H54 (cell line): Measurements from ENCODE around the gene FETUB.

Source experiments
- DNase-seq: peaks from one replicate; pipeline ENCODE4 v3.0.0; 2011; ENCODE audit warnings: low spot score, mixed read lengths; ENCODE audit not compliant: insufficient read length
- FAIRE-seq: peaks from 3 replicates; lab custom pipeline; 2011; peaks lifted over from hg19 to GRCh38; lab: Jason Lieb, UNC
- POLR2A ChIP-seq: IDR thresholded peaks from 2 replicates; pipeline ENCODE4 v1.6.1; 2011; ENCODE audit warnings: low read depth, mild to moderate bottlenecking, low read length

The FETUB gene

GRCh38 chr3:186635532-186635931 is 4.7 kb upstream of the FETUB start:
- FAIRE-seq (no peak), DNase-seq (no peak)
- TF ChIP-seq POLR2A: no peak

GRCh38 chr3:186636536-186636935 is 3.7 kb upstream of the FETUB start:
- no peak for TF ChIP-seq POLR2A
- DNase-seq (no peak), FAIRE-seq (no peak)

GRCh38 chr3:186637686-186638085 is 2.5 kb upstream of the FETUB start:
- DNase-seq (no peak), FAIRE-seq (no peak)
- TF ChIP-seq POLR2A: no peak

- FAIRE-seq (no peak), DNase-seq (no peak)
- TF ChIP-seq POLR2A: no peak
These were observed 1.9 kb upstream of the FETUB start for GRCh38 chr3:186638259-186638658.

- peak; percentile 80 for FAIRE-seq
- no peak for TF ChIP-seq POLR2A
- DNase-seq: peak; percentile 74
These were observed 247 bp downstream of the FETUB start for GRCh38 chr3:186640473-186640818.

- no peak for FAIRE-seq
- DNase-seq: no peak
- no peak for TF ChIP-seq POLR2A
These were observed 730 bp downstream of the FETUB start for GRCh38 chr3:186640929-186641328.

- DNase-seq (no peak), FAIRE-seq (no peak)
- TF ChIP-seq POLR2A: no peak
These were observed 1.8 kb downstream of the FETUB start for GRCh38 chr3:186642014-186642413.

- TF ChIP-seq POLR2A: no peak
- FAIRE-seq: no peak
- no peak for DNase-seq
These were observed 3.3 kb downstream of the FETUB start for GRCh38 chr3:186643493-186643892.

- FAIRE-seq (no peak), DNase-seq (no peak)
These were observed 4.5 kb downstream of the FETUB start for GRCh38 chr3:186644683-186645082.

GRCh38 chr3:186646106-186646505 is 5.9 kb downstream of the FETUB start:
- DNase-seq (no peak), FAIRE-seq (no peak)
- TF ChIP-seq POLR2A: no peak

More at GRCh38 chr3:186644683-186645082, 4.5 kb downstream of the FETUB start:
- TF ChIP-seq POLR2A: no peak

GRCh38 chr3:186646841-186647240 is 6.6 kb downstream of the FETUB start:
- TF ChIP-seq POLR2A: no peak
- FAIRE-seq: no peak
- DNase-seq: no peak

- no peak for TF ChIP-seq POLR2A
- DNase-seq (no peak), FAIRE-seq (no peak)
These were observed 8.7 kb downstream of the FETUB start for GRCh38 chr3:186648851-186649250.

- DNase-seq (no peak), FAIRE-seq (no peak)
- no peak for TF ChIP-seq POLR2A
These were observed 11.5 kb downstream of the FETUB start for GRCh38 chr3:186651678-186652215.

GRCh38 chr3:186653080-186653707 is 13.0 kb downstream of the FETUB start:
- no peak for FAIRE-seq
- TF ChIP-seq POLR2A: no peak
- no peak for DNase-seq

GRCh38 chr3:186653984-186654383 is 13.8 kb downstream of the FETUB start:
- no peak for TF ChIP-seq POLR2A
- DNase-seq (no peak), FAIRE-seq (no peak)
